Forelimb muscle (tissue), 1 donor: ENCODE results near the gene RNF157. TPM values are rescaled to one million over a fixed set of nuclear protein-coding genes. Genes with fewer than 3 reads are reported as not detected.

Experiments used
- DNase-seq: peaks from one replicate; pipeline ENCODE4 v3.0.0-alpha.2; 2013; ENCODE audit warnings: low read depth
- polyA plus RNA-seq: library from polyadenylated mRNA; unstranded; fragments of 120-200 nt; gene quantifications from one replicate; pipeline ENCODE4 v1.2.1, GENCODE V29; 2013; ENCODE audit not compliant: insufficient read length

Gene RNF157
- polyA plus RNA-seq, 1 donor, result 12.1 TPM

GRCh38 chr17:76123749-76124581, 116.3 kb downstream of the RNF157 start:
- DNase-seq, result no peak

GRCh38 chr17:76123191-76123499, 117.1 kb downstream of the RNF157 start:
- no peak for DNase-seq

GRCh38 chr17:76122431-76123190, 117.7 kb downstream of the RNF157 start:
- no peak for DNase-seq

- no peak for DNase-seq
These were observed 118.3 kb downstream of the RNF157 start for GRCh38 chr17:76121932-76122430.

- no peak for DNase-seq
These were observed 119.7 kb downstream of the RNF157 start for GRCh38 chr17:76120658-76121008.

GRCh38 chr17:76119409-76120371, 120.6 kb downstream of the RNF157 start:
- DNase-seq, result no peak

- DNase-seq, result no peak
These were observed 125.0 kb downstream of the RNF157 start for GRCh38 chr17:76115138-76115754.

GRCh38 chr17:76111956-76112355, 128.3 kb downstream of the RNF157 start:
- no peak for DNase-seq

- no peak for DNase-seq
These were observed 132.8 kb downstream of the RNF157 start for GRCh38 chr17:76107509-76107908.

GRCh38 chr17:76106703-76107102, 133.6 kb downstream of the RNF157 start:
- no peak for DNase-seq

- DNase-seq, result no peak
These were observed 135.4 kb downstream of the RNF157 start for GRCh38 chr17:76104896-76105231.

GRCh38 chr17:76104140-76104895, 136.0 kb downstream of the RNF157 start:
- no peak for DNase-seq

- peak; percentile 86 for DNase-seq
These were observed 136.8 kb downstream of the RNF157 start, which contains the start of gene EXOC7 for GRCh38 chr17:76103274-76104139. TSS of gene EXOC7 (minus strand) at chr17:76103787. CDS start at chr17:76103692, 95 bp downstream.

- DNase-seq, result no peak
These were observed 137.4 kb downstream of the RNF157 start for GRCh38 chr17:76102944-76103273.

GRCh38 chr17:76097716-76098295, 142.5 kb downstream of the RNF157 start:
- DNase-seq, result no peak

- DNase-seq, result no peak
These were observed 144.3 kb downstream of the RNF157 start for GRCh38 chr17:76095943-76096342.

- no peak for DNase-seq
These were observed 146.2 kb downstream of the RNF157 start for GRCh38 chr17:76094046-76094445.

GRCh38 chr17:76092526-76093413, 147.5 kb downstream of the RNF157 start:
- DNase-seq, result no peak
